ENCODE results near the gene PSMA2.

Gene PSMA2

DNA sequence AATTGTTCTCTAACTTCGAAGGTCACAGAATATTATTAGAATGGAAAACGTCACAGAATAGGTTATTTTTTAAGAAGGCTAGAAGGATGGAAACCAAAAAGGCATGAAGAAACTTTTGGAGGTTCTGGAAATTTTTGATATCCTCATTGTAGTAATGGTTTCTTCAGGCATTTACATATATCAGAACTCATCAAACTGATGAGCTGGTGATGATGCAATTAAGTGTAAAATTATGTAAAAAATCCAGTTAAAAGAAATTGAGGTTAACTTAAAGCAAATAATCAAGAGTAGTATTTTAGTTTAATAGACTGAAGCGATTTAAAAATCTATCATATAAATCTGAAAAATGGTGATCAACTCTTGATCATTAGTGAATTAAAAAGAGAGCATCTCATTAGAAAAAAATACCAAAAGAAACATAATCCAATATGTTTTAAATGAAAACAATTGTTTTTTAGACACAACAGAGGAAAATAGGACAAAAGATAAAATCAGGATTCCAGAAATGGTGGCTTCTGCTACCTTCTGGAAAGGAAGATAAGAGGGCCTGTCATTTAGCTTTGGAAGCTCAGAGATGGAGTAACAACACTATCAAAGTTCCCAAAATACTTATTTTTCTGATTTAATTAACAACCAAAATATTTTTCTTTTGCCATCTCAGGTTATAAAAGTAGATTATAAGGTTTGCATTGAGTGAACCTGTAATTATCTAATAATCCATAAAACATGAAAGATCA lies 9.8 kb downstream of the PSMA2 start:
- DNase-seq (ENCODE audit: extremely low read depth, low read depth): no peak
- TF ChIP-seq, protein P1, sequence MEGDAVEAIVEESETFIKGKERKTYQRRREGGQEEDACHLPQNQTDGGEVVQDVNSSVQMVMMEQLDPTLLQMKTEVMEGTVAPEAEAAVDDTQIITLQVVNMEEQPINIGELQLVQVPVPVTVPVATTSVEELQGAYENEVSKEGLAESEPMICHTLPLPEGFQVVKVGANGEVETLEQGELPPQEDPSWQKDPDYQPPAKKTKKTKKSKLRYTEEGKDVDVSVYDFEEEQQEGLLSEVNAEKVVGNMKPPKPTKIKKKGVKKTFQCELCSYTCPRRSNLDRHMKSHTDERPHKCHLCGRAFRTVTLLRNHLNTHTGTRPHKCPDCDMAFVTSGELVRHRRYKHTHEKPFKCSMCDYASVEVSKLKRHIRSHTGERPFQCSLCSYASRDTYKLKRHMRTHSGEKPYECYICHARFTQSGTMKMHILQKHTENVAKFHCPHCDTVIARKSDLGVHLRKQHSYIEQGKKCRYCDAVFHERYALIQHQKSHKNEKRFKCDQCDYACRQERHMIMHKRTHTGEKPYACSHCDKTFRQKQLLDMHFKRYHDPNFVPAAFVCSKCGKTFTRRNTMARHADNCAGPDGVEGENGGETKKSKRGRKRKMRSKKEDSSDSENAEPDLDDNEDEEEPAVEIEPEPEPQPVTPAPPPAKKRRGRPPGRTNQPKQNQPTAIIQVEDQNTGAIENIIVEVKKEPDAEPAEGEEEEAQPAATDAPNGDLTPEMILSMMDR (IDR thresholded peaks at IDR 0.05; ENCODE audit: low read depth, low read length, missing control alignments): no peak
- no peak overlapping the region for H3K4me3 ChIP-seq (replicated peaks; ENCODE audit: low read depth, low read length)

DNA sequence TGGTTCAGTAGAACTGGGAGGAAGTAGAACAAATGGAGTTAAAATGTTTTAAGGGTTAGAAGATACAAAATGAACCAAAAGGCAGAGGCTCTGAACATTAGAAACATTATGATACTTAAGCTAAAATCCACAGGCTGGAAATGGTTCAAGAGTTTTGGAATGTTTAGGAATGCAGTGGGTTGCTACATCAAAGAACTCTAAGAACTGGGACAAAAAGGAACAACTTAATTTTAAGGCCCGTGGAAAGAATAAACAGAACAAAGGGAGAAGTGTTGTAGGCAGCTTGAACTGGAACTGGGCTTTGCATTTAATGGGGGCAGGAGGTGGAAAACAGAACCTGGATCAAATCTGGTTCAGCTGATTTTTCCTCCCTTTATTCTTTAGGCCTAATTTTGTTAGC lies 16.6 kb downstream of the PSMA2 start:
- DNase-seq (ENCODE audit: extremely low read depth, low read depth): no peak
- TF ChIP-seq, protein P1 (IDR thresholded peaks at IDR 0.05; ENCODE audit: low read depth, low read length, missing control alignments): no peak
- H3K4me3 ChIP-seq (replicated peaks; ENCODE audit: low read depth, low read length): no peak overlapping the region

DNA sequence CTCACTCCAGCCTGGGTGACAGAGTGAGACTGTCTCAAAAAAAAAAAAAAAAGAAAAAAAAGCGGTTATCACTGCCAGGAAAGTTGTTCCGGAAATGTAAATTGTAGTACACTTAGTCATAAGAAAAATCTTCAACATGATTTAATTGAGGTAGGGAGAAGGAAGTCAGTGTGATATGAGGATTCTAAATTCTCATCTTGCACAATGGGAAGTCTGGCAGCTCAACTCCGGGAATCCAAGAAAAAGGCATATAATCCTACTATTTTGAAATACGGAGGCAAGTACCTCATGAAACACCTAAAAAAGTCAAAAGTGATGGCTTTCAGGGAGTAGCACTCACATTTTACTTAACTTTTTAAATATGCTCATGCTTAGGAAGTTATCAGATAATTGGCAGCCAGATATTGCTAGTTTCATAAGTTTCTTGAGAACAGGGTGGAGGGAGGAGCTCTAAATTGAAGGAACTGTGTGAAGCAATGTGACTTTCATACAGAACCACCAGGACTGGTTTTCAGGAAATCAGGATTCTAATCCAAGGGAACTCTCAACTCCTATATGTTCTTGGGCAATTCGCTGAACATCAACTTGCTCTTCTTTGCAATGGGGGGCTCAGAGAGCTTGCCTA lies 17.4 kb downstream of the PSMA2 start:
- TF ChIP-seq, protein P1 (IDR thresholded peaks at IDR 0.05; ENCODE audit: low read depth, low read length, missing control alignments): no peak
- DNase-seq (ENCODE audit: extremely low read depth, low read depth): no peak
- no peak overlapping the region for H3K4me3 ChIP-seq (replicated peaks; ENCODE audit: low read depth, low read length)

DNA sequence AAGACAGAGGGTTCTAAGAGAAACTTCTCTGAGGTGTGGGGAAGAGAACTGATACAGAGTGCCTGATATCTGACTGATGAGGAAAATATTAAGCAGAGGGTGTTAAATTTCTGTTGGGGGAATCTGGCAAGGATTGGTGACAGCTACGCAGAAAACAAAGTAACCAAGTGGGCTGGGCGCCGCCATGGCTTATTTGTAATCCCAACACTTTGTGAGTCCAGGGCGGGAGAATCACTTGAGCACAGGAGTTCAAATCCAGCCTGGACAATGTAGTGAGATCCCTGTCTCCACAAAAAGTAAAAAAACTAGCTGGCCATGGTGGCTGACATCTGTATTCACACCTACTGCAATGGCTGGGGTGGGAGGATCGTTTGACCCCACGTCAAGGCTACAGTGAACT lies 18.0 kb downstream of the PSMA2 start:
- H3K4me3 ChIP-seq (replicated peaks; ENCODE audit: low read depth, low read length): no peak overlapping the region
- TF ChIP-seq, protein P1 (IDR thresholded peaks at IDR 0.05; ENCODE audit: low read depth, low read length, missing control alignments): no peak
- DNase-seq (ENCODE audit: extremely low read depth, low read depth): no peak

DNA sequence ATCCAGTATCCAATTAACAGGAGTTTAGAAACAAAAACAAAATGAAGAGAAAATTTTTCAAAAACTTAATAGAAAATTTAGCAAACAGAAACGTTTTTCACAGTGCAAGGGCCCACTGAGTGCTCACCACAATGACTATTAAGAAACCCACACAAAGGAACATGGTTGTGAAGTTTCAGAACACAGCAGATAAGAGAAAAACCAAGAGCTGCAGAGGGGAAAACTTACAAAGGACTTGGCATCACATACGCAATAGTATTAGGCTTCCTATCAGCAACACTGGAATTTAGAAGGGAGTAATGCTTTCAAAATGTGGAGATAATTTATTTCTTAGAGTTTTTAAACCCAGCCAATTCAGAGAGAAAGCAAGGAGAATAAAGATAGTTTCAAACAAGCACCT lies 18.4 kb downstream of the PSMA2 start:
- no peak for DNase-seq (ENCODE audit: extremely low read depth, low read depth)
- TF ChIP-seq, protein P1 (IDR thresholded peaks at IDR 0.05; ENCODE audit: low read depth, low read length, missing control alignments): no peak
- no peak overlapping the region for H3K4me3 ChIP-seq (replicated peaks; ENCODE audit: low read depth, low read length)

DNA sequence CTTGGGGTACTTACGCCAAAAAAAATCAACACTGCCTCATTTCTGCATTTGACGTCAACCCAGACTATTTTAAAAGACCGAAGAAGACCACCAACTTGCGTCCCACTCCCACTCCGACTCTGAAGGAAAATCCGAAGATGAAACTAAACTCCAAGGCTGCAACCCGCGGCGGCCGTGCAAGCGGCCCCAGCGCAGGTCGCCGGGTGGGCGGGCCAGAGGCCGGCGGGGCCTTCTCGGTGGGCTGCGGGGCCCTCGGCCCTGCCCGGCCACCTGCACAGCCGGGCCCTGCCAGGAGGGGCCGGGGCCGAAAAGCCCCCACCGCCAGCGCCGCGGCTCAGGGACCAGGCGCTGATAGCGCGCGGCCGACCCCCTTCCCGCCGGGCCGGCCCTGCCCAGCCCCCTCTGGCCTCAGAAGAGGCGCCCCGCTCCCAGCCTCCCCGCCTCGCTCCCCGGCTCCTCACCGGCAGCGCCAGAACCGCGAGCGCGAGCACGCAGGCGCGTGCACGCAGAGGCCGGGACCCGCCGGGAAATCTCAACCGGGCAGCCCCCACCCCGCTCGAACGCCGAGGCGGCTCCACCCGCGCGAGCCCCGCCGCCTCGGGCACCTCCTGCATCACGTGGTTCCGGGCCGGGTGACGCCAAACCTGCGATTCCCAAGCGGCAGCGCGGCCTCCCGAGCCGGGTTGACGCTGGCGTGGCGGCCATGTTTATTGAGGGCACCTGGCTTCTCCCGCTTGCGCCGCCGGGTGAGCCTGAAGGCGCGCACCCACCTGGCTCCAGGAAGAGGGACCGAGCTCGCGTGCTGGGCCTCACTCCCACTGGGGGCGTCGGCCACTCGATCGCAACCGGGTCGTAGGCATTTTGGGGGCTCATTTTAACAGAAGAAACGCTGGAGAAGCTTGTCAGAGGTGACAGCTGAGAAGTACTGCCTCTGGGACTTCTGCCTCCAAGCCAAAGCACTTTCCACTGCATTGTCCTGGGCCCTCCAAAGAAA lies 20.2 kb downstream of the PSMA2 start, which contains the start of gene C7orf25:
Gene C7orf25 (minus strand): TSS at position 617 of the 994 bp plus-strand sequence. CDS start 1,170 bp downstream, outside the sequence.
- TF ChIP-seq, protein P1 (IDR thresholded peaks at IDR 0.05; ENCODE audit: low read depth, low read length, missing control alignments): no peak
- H3K4me3 ChIP-seq (replicated peaks; ENCODE audit: low read depth, low read length): peak within 1 kb of the TSS; percentile 65

More for the DNA sequence above, 20.2 kb downstream of the PSMA2 start, which contains the start of gene C7orf25:
- peak; percentile 70 for DNase-seq (ENCODE audit: extremely low read depth, low read depth)

Measured in HFF-Myc (cell line).